ENCODE results near the gene PYCR2. TPM values are rescaled to one million over a fixed set of nuclear protein-coding genes. Genes with fewer than 3 reads are reported as not detected.
A peak's percentile ranks its signal among the peaks of the same experiment; 100 is the strongest.

Gene PYCR2
- polyA plus RNA-seq, 1 experiment = 29.4 TPM

DNA sequence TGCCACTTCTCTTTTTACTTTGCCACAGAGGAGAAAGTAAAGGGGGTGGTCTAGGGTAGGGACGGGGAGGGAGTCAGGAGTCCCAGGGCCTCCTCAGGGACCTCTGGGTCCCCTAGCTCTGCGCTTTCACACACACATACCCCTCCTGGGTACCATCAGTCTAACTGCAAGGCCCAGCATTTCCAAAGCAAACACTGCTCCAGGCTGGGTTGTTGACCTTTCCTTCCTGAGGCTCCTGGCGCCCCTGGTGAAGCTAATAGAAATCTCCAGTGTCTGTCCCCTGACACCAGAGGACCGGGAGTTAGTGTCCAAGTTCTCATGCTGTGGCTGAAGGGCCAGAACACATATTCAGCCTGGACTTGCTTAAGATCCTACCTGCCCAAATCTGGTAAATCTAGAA is 45.8 kb downstream of the PYCR2 start:
- CTCF ChIA-PET = interaction anchor here (0.6 to 1.2 kb wide), 2 partner anchors 67 to 445 kb away, joined by 3 read pairs; no protein-coding TSS in a partner anchor
- DNase-seq (ENCODE audit: low read depth, low spot score) = no peak
- Histone ChIP-seq H3K27me3 (ENCODE audit: control insufficient read depth, insufficient read depth, low read length) (no peaks in the 10 kb centered on the region), H3K9me3 (ENCODE audit: control insufficient read depth, insufficient read depth, low read length) (no peaks in the 10 kb centered on the region; the same call in 1 of the 2 replicates), H3K27ac (ENCODE audit: low read depth, low read length) (peak overlapping the region; percentile 21), H3K4me3 (ENCODE audit: low read depth, low read length) (no peak overlapping the region)
- TF ChIP-seq, protein P1, sequence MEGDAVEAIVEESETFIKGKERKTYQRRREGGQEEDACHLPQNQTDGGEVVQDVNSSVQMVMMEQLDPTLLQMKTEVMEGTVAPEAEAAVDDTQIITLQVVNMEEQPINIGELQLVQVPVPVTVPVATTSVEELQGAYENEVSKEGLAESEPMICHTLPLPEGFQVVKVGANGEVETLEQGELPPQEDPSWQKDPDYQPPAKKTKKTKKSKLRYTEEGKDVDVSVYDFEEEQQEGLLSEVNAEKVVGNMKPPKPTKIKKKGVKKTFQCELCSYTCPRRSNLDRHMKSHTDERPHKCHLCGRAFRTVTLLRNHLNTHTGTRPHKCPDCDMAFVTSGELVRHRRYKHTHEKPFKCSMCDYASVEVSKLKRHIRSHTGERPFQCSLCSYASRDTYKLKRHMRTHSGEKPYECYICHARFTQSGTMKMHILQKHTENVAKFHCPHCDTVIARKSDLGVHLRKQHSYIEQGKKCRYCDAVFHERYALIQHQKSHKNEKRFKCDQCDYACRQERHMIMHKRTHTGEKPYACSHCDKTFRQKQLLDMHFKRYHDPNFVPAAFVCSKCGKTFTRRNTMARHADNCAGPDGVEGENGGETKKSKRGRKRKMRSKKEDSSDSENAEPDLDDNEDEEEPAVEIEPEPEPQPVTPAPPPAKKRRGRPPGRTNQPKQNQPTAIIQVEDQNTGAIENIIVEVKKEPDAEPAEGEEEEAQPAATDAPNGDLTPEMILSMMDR (IDR thresholded peaks at IDR 0.05; ENCODE audit: low read depth, low read length) = no peak
- POLR2A ChIA-PET = no interaction called here

DNA sequence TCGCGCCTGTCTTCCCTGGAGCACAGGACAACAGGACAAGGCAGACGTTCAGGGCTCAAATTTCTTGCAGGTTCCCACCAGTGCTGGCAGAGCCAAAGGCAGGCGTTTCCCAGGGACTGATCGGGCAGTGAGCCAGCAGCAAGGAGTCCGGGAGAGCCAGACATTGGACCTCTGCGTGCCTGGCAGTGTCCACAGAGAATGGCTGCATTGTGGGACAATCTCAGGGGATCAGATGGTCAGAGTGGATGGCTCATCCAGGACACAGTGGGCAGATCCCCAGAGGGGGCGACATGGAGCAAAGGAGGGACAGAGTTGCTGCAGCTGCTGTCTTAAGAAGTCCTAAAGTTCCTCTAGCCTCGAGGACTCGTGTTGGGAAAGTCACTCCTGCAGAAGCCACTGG is 46.5 kb downstream of the PYCR2 start:
- Histone ChIP-seq H3K9me3 (ENCODE audit: control insufficient read depth, insufficient read depth, low read length) (no peaks in the 10 kb centered on the region; the same call in 1 of the 2 replicates), H3K27me3 (ENCODE audit: control insufficient read depth, insufficient read depth, low read length) (no peaks in the 10 kb centered on the region), H3K4me3 (ENCODE audit: low read depth, low read length) (no peak overlapping the region), H3K27ac (ENCODE audit: low read depth, low read length) (no peak overlapping the region)
- TF ChIP-seq, protein P1 (IDR thresholded peaks at IDR 0.05; ENCODE audit: low read depth, low read length) = peak; percentile 63
- no peak for DNase-seq (ENCODE audit: low read depth, low spot score)
- ChIA-PET POLR2A (no interaction called here), CTCF (interaction anchor here (0.6 to 2.4 kb wide), 5 partner anchors 11 to 449 kb away, joined by 3 to 7 read pairs (median 3); no protein-coding TSS in a partner anchor)

DNA sequence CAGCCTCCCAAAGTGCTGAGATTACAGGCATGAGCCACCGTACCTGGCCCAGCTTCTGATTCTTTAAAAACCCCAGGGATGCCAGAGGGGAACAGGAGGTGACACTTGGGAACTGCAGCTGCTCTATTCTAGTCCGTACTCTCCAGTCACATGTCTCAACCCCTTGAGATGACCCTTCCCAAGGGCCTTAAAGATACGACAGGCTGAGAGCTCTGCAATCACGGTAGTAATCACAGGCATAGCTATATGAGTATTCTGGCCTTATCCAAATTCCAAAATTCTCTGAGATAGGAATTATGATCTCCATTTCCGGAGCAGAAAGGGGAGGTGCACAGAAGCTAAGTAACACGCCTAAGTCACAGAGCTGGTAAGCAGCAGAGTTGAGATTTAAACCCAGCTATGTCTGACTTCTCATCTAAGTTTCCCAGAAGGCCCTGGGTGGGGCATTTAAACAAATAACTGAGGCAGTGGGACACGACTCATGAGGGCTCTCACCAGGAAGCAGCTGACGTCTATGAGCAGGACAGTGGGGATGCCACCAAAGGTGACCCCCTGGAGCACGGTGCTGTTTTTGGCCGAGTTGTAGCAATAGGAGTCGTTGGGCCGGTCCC is 47.0 kb downstream of the PYCR2 start:
- no peak overlapping the region for H3K27ac ChIP-seq (ENCODE audit: low read depth, low read length)
- no peaks in the 10 kb centered on the region; the same call in 1 of the 2 replicates for H3K9me3 ChIP-seq (ENCODE audit: control insufficient read depth, insufficient read depth, low read length)
- DNase-seq (ENCODE audit: low read depth, low spot score) = no peak
- no peaks in the 10 kb centered on the region for H3K27me3 ChIP-seq (ENCODE audit: control insufficient read depth, insufficient read depth, low read length)
- POLR2A ChIA-PET = no interaction called here
- TF ChIP-seq, protein P1 (IDR thresholded peaks at IDR 0.05; ENCODE audit: low read depth, low read length) = no peak
- no peak overlapping the region for H3K4me3 ChIP-seq (ENCODE audit: low read depth, low read length)
- CTCF ChIA-PET = interaction anchor here (0.6 to 2.4 kb wide), 6 partner anchors 11 to 990 kb away, joined by 3 to 7 read pairs (median 3); no protein-coding TSS in a partner anchor

DNA sequence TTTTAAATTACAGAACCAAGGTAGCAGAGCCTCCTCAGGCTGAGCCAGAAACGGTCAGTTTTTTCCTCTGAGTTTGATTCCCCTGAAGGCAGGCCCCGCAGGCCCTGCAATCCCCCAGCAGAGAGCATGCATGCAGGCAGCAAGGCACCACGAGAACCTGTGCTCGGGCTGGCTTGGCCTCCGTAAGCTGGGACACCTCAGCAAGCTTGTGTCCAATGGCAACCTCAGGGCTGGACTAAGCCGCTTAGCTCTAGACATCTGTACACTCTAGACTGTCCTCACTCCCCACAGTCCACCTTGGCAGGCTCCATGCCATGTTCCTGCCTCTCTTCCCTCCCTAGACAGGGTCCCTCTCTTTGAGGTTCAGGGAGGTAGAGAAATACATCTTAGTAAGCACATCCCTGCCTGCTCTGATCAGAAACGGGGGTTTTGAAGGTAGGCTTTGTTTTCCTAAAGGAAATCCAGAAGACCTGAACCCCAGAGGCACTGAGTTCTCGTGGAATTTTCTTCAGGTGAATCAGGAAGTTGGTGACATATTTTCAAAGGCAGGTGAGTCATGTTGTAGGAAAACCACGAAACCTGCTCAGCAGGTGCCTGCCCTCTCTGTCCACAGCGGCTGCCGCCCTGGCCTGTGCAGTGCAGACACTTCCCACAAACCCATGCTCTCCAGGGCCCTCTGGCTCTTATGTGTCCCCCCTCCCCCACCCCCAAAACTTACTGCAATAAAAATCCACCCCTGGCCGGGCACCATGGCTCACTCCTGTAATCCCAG is 48.8 kb downstream of the PYCR2 start:
- TF ChIP-seq, protein P1 (IDR thresholded peaks at IDR 0.05; ENCODE audit: low read depth, low read length) = no peak
- ChIA-PET CTCF (interaction anchor here (0.7 to 2.4 kb wide), 2 partner anchors 36 to 639 kb away, joined by 4 to 7 read pairs; no protein-coding TSS in a partner anchor), POLR2A (no interaction called here)
- no peaks in the 10 kb centered on the region for H3K27me3 ChIP-seq (ENCODE audit: control insufficient read depth, insufficient read depth, low read length)
- H3K9me3 ChIP-seq (ENCODE audit: control insufficient read depth, insufficient read depth, low read length) = no peaks in the 10 kb centered on the region
- H3K27ac ChIP-seq (ENCODE audit: low read depth, low read length) = no peak overlapping the region
- DNase-seq (ENCODE audit: low read depth, low spot score) = no peak
- no peak overlapping the region for H3K4me3 ChIP-seq (ENCODE audit: low read depth, low read length)

DNA sequence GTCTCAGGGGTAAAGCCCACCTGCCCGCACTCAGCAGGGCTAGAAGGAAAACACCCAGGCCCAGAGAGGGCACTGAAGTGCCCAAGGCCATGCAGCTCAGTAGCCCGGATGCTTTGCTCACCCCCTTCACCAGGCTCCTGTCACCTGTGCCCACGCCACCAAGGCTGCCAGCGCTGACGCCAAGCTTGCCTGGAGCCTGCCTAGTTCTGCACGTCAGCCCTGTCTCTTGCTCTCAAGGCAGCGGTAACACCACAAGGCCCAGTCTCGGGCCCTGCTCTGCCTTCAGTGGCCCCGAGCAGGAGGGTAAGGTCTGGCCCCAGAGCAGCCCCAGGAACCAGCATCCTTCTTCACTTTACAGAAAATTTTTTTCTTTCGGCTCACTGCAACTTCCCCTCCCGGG is 49.6 kb downstream of the PYCR2 start:
- Histone ChIP-seq H3K9me3 (ENCODE audit: control insufficient read depth, insufficient read depth, low read length) (no peaks in the 10 kb centered on the region), H3K27me3 (ENCODE audit: control insufficient read depth, insufficient read depth, low read length) (no peaks in the 10 kb centered on the region), H3K4me3 (ENCODE audit: low read depth, low read length) (no peak overlapping the region), H3K27ac (ENCODE audit: low read depth, low read length) (no peak overlapping the region)
- POLR2A ChIA-PET = no interaction called here
- TF ChIP-seq, protein P1 (IDR thresholded peaks at IDR 0.05; ENCODE audit: low read depth, low read length) = no peak
- CTCF ChIA-PET = no interaction called here
- DNase-seq (ENCODE audit: low read depth, low spot score) = no peak

All from AG04450 (cell line).